Upper lobe of left lung (tissue), 4 donors: ENCODE data around the gene NAV1.

Experiments
- CTCF ChIP-seq, 6 experiments: fragments of 450-650 bp in 4 of 6; fragments of 200-600 bp in 2 of 6; sonication (generic) in 2 of 6; IDR thresholded peaks; one replicate each; pipeline ENCODE4 v1.5.1; 2016 to 2019; ENCODE audit warnings: antibody characterized with exemption in 6 of 6
- EP300 ChIP-seq, 4 donors: sonication (generic); formaldehyde crosslinking; IDR thresholded peaks; one replicate each; pipeline ENCODE4 v1.5.1; 2017; ENCODE audit warnings: antibody characterized with exemption in 4 of 4, control low read depth in 2 of 4

GRCh38 chr1:201496296-201496690 lies 42.6 kb upstream of the NAV1 start:
- TF ChIP-seq CTCF (IDR thresholded peaks at IDR 0.05) (no peak), EP300 (IDR thresholded peaks at IDR 0.05) (no peak)
